GM12801 (cell line): ENCODE data around the gene GNAI1.

ENCODE experiments used
- CTCF ChIP-seq: IDR thresholded peaks from one replicate; pipeline ENCODE4 v1.5.1; 2011; ENCODE audit warnings: control low read depth; ENCODE audit not compliant: insufficient read length; ENCODE audit errors: extremely low read depth

Gene GNAI1

DNA sequence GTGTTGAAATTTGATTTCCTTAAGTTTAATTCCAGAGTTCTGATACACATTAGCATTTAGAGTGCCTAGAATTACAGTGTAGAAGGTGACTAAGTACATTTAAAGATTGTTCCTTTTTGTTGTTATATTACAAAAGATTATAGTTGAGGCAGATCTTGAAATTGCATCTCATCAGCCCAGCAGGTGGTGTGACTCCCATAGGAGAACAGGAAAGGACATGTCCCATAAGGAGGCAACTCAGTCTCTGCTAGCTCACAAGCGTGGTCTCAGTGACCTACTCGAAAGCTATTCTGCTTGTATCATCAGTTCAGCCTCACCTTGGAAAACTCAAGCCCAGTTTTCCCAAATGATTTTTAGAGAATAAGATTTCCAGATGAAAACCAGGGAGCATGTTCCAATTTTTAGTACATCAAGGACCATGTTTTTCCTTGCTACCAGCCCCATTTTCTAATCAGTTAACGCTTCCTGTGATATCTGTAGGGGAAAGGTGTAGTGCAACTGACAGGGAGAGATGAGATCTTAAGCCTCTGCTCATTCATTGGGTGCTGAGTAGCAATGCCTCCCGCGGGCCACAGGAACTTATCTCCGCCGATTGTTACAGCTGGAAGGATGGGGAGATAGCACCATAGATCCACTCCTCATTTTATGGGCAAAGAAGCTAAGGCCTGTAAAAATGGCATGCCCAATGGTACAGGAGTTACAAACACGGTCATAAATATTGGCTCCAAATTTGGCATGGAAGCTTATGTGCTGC lies 1.1 kb upstream of the GNAI1 start:
- no peak for TF ChIP-seq CTCF

- TF ChIP-seq CTCF = no peak
These were observed 506 bp upstream of the GNAI1 start for GRCh38 chr7:80134115-80134535.

DNA sequence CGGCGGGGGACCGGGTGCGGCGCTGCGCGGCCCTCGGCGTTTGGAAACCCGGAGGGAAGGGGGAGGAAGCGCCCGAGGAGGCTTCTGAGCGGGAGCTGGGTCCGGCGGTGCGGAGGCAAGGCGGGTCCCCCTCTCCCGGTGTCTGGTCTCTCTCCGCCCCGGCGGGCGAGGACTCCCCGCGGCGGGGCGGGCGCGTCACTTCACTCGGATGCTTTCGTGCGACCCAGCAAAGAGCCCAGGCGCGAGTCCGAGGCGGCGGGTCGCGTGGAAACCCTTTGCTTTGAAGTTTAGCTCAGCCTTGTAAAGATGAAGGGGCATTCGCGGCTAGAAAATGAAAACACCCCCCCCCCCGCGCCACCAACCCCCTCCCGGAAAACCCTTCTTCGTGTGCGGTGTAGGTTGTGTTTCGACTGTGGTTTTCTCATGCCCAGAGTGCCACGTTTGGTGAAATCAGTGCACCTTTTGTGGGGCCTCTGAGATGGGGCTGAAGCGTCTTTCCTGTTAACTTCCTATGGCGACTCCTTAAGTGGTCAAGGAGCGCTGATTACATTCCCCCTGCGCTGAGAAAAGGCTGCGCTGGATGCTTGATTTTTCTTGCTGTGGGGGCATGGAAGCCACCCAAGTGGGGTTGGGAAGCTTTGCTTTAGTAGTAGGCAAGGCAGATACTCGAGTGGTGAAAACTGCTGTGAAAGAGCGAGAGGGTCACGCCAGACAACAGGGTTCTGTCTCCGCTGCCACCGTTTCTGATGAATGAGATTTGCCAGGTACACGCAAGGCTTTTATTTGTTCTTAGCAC lies 876 bp downstream of the GNAI1 start:
- TF ChIP-seq CTCF = no peak

GRCh38 chr7:80136261-80137055 lies 1.8 kb downstream of the GNAI1 start:
- TF ChIP-seq CTCF = no peak

- TF ChIP-seq CTCF = no peak
These were observed 2.8 kb downstream of the GNAI1 start for GRCh38 chr7:80137410-80137809.

GRCh38 chr7:80139236-80139635 lies 4.6 kb downstream of the GNAI1 start:
- no peak for TF ChIP-seq CTCF

- TF ChIP-seq CTCF = no peak
These were observed 5.8 kb downstream of the GNAI1 start for GRCh38 chr7:80140388-80140787.
